ENCODE results near the gene LRRN3. TPM values are rescaled to one million over a fixed set of nuclear protein-coding genes. Genes with fewer than 3 reads are reported as not detected.

Gene LRRN3
- total and polyA plus RNA-seq, 2 experiments from 2014 or later: 0.41 to 0.43 TPM

DNA sequence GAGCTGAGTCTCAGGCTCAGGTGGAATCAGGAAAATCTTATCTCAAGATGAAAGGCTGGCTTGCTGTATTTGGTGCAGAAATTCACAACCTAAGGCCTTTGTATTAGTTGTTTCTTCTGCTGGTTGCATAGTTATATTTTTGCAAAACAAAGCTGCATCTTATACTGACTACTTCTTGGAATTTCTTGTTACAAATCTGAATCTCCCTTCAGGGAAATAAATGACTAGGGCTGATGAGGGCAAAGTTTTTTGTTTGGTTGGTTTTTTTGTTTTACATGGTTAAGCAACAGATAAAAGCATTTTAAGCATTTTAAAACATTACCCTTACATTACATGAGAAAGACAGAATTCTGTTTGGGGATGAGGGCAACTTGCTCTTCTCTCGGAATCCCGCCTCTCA is 13.9 kb upstream of the LRRN3 start:
- H3K79me2 ChIP-seq (ENCODE audit: insufficient read depth): no peaks in the 10 kb centered on the region
- no peaks in the 10 kb centered on the region for H3K27me3 ChIP-seq (replicated peaks; ENCODE audit: insufficient read depth)
- H3K4me2 ChIP-seq (ENCODE audit: unreplicated experiment): no peak overlapping the region
- DNase-seq: no peak
- H3F3A ChIP-seq (ENCODE audit: insufficient read depth): peaks cover 41% of the 10 kb centered on the region
- 96 to 100% methylated on average over 2 of the region's 2 CpGs for WGBS, 2 experiments (ENCODE audit: low coverage in 1 of 2, low lambda C conversion rate in 2 of 2, missing lambda C conversion rate in 2 of 2)
- no peak overlapping the region for H3K9ac ChIP-seq
- H3K9me3 ChIP-seq (ENCODE audit: low read depth): no peaks in the 10 kb centered on the region
- H4K20me1 ChIP-seq (ENCODE audit: insufficient read depth): no peaks in the 10 kb centered on the region
- no peak overlapping the region for H2AFZ ChIP-seq
- in situ Hi-C loops (cut with MboI): no loop called here
- no peak for TF ChIP-seq EZH2 (IDR thresholded peaks at IDR 0.05; ENCODE audit: insufficient read depth, poor library complexity, severe bottlenecking)
- TF ChIP-seq EZH2phosphoT487 (IDR thresholded peaks at IDR 0.05; ENCODE audit: insufficient read depth, low read depth): no peak
- no peaks in the 10 kb centered on the region for H3K9me2 ChIP-seq (ENCODE audit: insufficient read depth)
- H3K4me1 ChIP-seq (ENCODE audit: insufficient read depth): peaks cover 55% of the 10 kb centered on the region
- H3K36me3 ChIP-seq (ENCODE audit: low read depth): no peaks in the 10 kb centered on the region
- H3K27ac ChIP-seq: peak overlapping the region; percentile 12; the same call in 1 of the 2 replicates
- no peak overlapping the region for H3K4me3 ChIP-seq

DNA sequence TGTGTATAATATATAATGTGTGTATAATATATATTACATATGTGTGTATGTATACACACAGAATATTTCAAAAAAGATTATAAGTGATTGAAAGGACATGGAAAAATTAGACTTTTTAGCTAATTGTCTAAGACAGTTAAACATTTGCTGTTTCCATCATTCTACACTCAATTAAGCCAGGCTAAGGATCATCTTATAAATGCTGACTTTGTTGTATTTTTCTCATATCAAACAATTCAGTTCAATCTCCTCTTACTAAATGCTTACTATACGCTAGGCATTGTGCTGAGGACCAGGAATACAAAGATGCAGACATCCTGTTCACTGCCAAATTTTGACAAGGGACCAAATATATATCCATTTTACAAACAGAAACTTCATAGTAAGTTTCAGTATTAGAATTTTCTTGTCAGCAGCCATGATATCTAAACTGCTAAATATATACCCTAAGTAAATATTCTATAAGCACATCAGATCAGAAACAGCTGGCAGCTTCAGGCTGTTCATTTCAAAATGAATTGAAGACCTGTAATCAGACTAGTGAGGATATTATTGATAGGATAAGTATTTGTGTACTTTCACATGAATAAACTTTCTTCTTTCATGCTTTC is 10.3 kb upstream of the LRRN3 start:
- Histone ChIP-seq H3K9ac (no peak overlapping the region), H4K20me1 (ENCODE audit: insufficient read depth) (no peaks in the 10 kb centered on the region), H3K4me3 (no peak overlapping the region), H3K27me3 (replicated peaks; ENCODE audit: insufficient read depth) (no peaks in the 10 kb centered on the region), H3K27ac (no peak overlapping the region), H3K4me2 (ENCODE audit: unreplicated experiment) (no peak overlapping the region), H2AFZ (no peak overlapping the region), H3F3A (ENCODE audit: insufficient read depth) (peaks cover 36% of the 10 kb centered on the region), H3K4me1 (ENCODE audit: insufficient read depth) (peaks cover 43% of the 10 kb centered on the region), H3K36me3 (ENCODE audit: low read depth) (no peaks in the 10 kb centered on the region), H3K9me2 (ENCODE audit: insufficient read depth) (no peaks in the 10 kb centered on the region), H3K9me3 (ENCODE audit: low read depth) (no peaks in the 10 kb centered on the region), H3K79me2 (ENCODE audit: insufficient read depth) (no peaks in the 10 kb centered on the region)
- in situ Hi-C loops (cut with MboI): loop anchor here (10.0 kb wide), 1 partner anchor 394 kb away; no protein-coding TSS in a partner anchor
- TF ChIP-seq EZH2 (IDR thresholded peaks at IDR 0.05; ENCODE audit: insufficient read depth, poor library complexity, severe bottlenecking) (no peak), EZH2phosphoT487 (IDR thresholded peaks at IDR 0.05; ENCODE audit: insufficient read depth, low read depth) (no peak)
- no peak for DNase-seq
- WGBS, 2 experiments (ENCODE audit: low coverage in 1 of 2, low lambda C conversion rate in 2 of 2, missing lambda C conversion rate in 2 of 2): 98 to 100% methylated on average over 1 of the region's 1 CpG

DNA sequence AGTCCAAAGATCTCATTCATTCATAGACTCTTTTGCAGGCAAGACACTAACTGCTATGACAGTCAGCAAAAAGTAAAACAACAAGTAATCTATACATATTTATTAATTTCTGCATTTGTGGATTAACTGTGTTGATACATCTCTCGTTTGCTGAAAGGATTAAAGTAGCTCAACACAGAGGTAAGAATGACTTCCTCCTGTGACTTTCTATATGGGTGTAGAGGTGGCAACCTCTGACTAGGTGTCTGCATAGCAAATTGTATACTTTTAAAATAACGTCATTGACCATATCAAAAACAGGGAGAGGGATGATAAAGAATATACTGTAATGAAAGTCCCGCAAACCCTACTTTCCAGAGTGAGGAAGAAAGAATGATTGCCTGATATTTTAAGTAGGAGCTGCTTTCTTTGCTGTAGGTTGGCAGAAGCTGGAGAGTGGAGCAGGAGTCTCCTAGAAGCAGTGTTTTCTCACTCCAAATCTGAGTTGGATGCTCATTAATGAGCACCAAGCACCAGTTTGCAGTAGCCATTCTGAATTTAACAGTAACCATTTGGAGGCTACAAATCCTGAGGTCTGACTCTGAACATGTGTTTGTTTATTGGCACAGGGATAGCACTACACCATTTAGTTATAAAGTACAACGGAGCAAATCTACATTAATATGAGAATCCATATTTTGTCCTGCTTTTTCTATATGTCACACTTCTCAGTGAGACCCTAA is 9.2 kb upstream of the LRRN3 start:
- H3K36me3 ChIP-seq (ENCODE audit: low read depth): no peaks in the 10 kb centered on the region
- H3K9me3 ChIP-seq (ENCODE audit: low read depth): no peaks in the 10 kb centered on the region
- H4K20me1 ChIP-seq (ENCODE audit: insufficient read depth): no peaks in the 10 kb centered on the region
- TF ChIP-seq EZH2phosphoT487 (IDR thresholded peaks at IDR 0.05; ENCODE audit: insufficient read depth, low read depth) (no peak), EZH2 (IDR thresholded peaks at IDR 0.05; ENCODE audit: insufficient read depth, poor library complexity, severe bottlenecking) (no peak)
- no peaks in the 10 kb centered on the region for H3K79me2 ChIP-seq (ENCODE audit: insufficient read depth)
- H3K27ac ChIP-seq: peak overlapping the region; percentile 68
- H3K9ac ChIP-seq: peak overlapping the region; percentile 40
- peak overlapping the region; percentile 57 for H3K4me2 ChIP-seq (ENCODE audit: unreplicated experiment)
- H3F3A ChIP-seq (ENCODE audit: insufficient read depth): peaks cover 25% of the 10 kb centered on the region
- 84 to 86% methylated on average over 4 of the region's 4 CpGs for WGBS, 2 experiments (ENCODE audit: low coverage in 1 of 2, low lambda C conversion rate in 2 of 2, missing lambda C conversion rate in 2 of 2)
- peak overlapping the region; percentile 45 for H2AFZ ChIP-seq
- peak overlapping the region; percentile 33 for H3K4me3 ChIP-seq
- DNase-seq: no peak
- no peaks in the 10 kb centered on the region for H3K9me2 ChIP-seq (ENCODE audit: insufficient read depth)
- in situ Hi-C loops (cut with MboI): loop anchor here (10.0 kb wide), 1 partner anchor 393 kb away; no protein-coding TSS in a partner anchor
- H3K4me1 ChIP-seq (ENCODE audit: insufficient read depth): peaks cover 34% of the 10 kb centered on the region
- no peaks in the 10 kb centered on the region for H3K27me3 ChIP-seq (replicated peaks; ENCODE audit: insufficient read depth)

DNA sequence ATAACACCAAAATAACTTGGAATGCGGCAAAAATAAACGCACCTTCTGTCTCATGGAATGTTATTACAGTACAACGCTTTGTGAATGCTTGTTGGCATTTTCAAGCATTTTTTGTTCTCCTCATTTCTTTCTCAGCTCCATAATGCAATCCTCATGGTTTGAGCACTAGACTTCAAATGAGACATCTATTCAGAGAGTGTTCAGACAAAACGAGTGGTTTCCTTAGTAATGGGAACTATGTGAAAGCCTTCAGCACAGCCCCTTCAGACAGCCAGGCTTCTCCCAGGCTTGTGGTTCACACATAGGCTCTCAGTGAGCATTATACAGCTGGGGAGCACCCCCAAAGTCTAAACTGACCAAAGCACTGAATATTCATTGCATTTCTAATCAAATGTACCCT is 8.6 kb upstream of the LRRN3 start:
- Histone ChIP-seq H3K4me2 (ENCODE audit: unreplicated experiment) (peak overlapping the region; percentile 57), H2AFZ (peak overlapping the region; percentile 45), H3F3A (ENCODE audit: insufficient read depth) (peaks cover 22% of the 10 kb centered on the region), H4K20me1 (ENCODE audit: insufficient read depth) (no peaks in the 10 kb centered on the region), H3K9ac (peak overlapping the region; percentile 40), H3K9me3 (ENCODE audit: low read depth) (no peaks in the 10 kb centered on the region), H3K4me1 (ENCODE audit: insufficient read depth) (peaks cover 31% of the 10 kb centered on the region), H3K4me3 (peak overlapping the region; percentile 33), H3K9me2 (ENCODE audit: insufficient read depth) (no peaks in the 10 kb centered on the region), H3K27ac (peak overlapping the region; percentile 68), H3K27me3 (replicated peaks; ENCODE audit: insufficient read depth) (no peaks in the 10 kb centered on the region), H3K79me2 (ENCODE audit: insufficient read depth) (no peaks in the 10 kb centered on the region), H3K36me3 (ENCODE audit: low read depth) (no peaks in the 10 kb centered on the region)
- DNase-seq: peak; percentile 71
- TF ChIP-seq EZH2phosphoT487 (IDR thresholded peaks at IDR 0.05; ENCODE audit: insufficient read depth, low read depth) (no peak), EZH2 (IDR thresholded peaks at IDR 0.05; ENCODE audit: insufficient read depth, poor library complexity, severe bottlenecking) (no peak)
- 2 to 8% methylated on average over 4 of the region's 4 CpGs for WGBS, 2 experiments (ENCODE audit: low coverage in 1 of 2, low lambda C conversion rate in 2 of 2, missing lambda C conversion rate in 2 of 2)
- in situ Hi-C loops (cut with MboI): loop anchor here (10.0 kb wide), 1 partner anchor 392 kb away; no protein-coding TSS in a partner anchor

All from GM23248 (cell line).